Osteocyte (in vitro differentiated cells): ENCODE data around the gene CTAG1A. TPM values are rescaled to one million over a fixed set of nuclear protein-coding genes. Genes with fewer than 3 reads are reported as not detected.
"Not testable (repeated sequence)": the region's sequence is repeated elsewhere in the genome, so short reads cannot be mapped to it uniquely, and the experiment has no call there.

Source experiments
- DNase-seq: peaks from one replicate; pipeline ENCODE4 v3.0.0; 2021; ENCODE audit warnings: mixed read lengths; ENCODE audit not compliant: unreplicated experiment; ENCODE audit errors: extremely low spot score
- H3K27ac Mint-ChIP-seq: one replicate; pipeline ENCODE4 v1.8.0; 2021; ENCODE audit warnings: mild to moderate bottlenecking, mixed read lengths; ENCODE audit not compliant: unreplicated experiment
- H3K27me3 Mint-ChIP-seq: one replicate; pipeline ENCODE4 v1.8.0; 2021; ENCODE audit warnings: mixed read lengths; ENCODE audit not compliant: unreplicated experiment
- H3K36me3 Mint-ChIP-seq: one replicate; pipeline ENCODE4 v1.8.0; 2021; ENCODE audit warnings: mixed read lengths; ENCODE audit not compliant: unreplicated experiment
- H3K4me1 Mint-ChIP-seq: one replicate; pipeline ENCODE4 v1.8.0; 2021; ENCODE audit warnings: mixed read lengths; ENCODE audit not compliant: unreplicated experiment
- H3K4me3 Mint-ChIP-seq: one replicate; pipeline ENCODE4 v1.8.0; 2021; ENCODE audit warnings: mild to moderate bottlenecking, moderate library complexity, mixed read lengths; ENCODE audit not compliant: unreplicated experiment
- H3K9me3 Mint-ChIP-seq: one replicate; pipeline ENCODE4 v1.8.0; 2021; ENCODE audit warnings: mixed read lengths; ENCODE audit not compliant: unreplicated experiment
- total RNA-seq: library from RNA; stranded (reverse); gene quantifications from 2 replicates; pipeline ENCODE4 v1.2.1, GENCODE V29; 2021
- TF ChIP-seq, protein P1 (sequence below): fragments of 200-600 bp; sonication (generic); IDR thresholded peaks from 2 replicates; pipeline ENCODE4 v1.5.0; 2021; ENCODE audit warnings: antibody characterized with exemption, mild to moderate bottlenecking, moderate library complexity

Gene CTAG1A
- total RNA-seq, 1 donor from 2014 or later = not detected

DNA sequence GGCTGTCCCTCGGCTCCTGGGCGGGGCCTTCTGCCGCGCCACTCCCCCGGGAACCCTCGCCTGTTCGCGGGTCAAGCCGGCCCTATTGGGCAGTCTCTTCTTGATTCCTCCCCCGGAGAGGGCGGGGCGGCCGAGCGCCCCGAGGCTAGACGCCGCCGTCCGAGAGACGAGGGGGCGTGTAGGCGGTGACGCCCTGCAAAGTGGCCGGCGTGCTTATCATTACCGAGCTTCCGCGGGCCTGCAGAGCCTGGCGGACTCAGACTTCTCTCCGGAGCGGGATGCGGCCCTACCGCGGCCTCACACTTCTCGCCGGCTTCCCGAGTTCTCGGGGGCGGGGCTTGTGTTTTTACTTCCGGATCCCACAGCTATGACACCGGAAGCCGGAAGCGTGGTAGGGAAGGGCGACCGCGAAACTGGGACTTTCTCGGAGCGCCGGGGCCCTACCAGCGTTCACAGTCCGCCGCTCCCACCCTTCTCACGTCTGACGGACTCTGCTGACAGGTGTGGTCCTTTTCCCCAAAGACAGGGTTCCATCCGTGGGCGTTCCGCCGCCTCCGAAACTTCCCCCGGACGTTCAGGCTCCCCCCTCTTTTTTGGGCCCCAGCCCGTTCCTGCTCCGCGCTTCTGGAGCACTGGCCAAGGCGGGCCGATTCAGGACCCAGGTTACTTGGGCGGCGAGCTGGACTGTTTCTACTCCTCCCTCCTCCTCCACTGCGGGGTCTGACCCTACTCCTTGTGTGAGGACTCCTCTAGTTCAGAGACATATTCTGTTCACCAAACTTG, 37.5 kb upstream of the CTAG1A start, which contains the start of gene IKBKG:
IKBKG (plus strand) TSS at position 376 of the 783 bp plus-strand sequence. CDS start 4,383 bp downstream, outside the sequence.
- Mint-ChIP-seq H3K36me3 (peaks cover 6% of the 10 kb centered on the region), H3K27me3 (no peaks in the 10 kb centered on the region), H3K4me3 (peak within 1 kb of the TSS; percentile 84), H3K27ac (peak within 1 kb of the TSS; percentile 93), H3K9me3 (peaks cover 3% of the 10 kb centered on the region), H3K4me1 (peaks cover 30% of the 10 kb centered on the region)
- TF ChIP-seq, protein P1, sequence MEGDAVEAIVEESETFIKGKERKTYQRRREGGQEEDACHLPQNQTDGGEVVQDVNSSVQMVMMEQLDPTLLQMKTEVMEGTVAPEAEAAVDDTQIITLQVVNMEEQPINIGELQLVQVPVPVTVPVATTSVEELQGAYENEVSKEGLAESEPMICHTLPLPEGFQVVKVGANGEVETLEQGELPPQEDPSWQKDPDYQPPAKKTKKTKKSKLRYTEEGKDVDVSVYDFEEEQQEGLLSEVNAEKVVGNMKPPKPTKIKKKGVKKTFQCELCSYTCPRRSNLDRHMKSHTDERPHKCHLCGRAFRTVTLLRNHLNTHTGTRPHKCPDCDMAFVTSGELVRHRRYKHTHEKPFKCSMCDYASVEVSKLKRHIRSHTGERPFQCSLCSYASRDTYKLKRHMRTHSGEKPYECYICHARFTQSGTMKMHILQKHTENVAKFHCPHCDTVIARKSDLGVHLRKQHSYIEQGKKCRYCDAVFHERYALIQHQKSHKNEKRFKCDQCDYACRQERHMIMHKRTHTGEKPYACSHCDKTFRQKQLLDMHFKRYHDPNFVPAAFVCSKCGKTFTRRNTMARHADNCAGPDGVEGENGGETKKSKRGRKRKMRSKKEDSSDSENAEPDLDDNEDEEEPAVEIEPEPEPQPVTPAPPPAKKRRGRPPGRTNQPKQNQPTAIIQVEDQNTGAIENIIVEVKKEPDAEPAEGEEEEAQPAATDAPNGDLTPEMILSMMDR = no peak
- peak; percentile 97 for DNase-seq

DNA sequence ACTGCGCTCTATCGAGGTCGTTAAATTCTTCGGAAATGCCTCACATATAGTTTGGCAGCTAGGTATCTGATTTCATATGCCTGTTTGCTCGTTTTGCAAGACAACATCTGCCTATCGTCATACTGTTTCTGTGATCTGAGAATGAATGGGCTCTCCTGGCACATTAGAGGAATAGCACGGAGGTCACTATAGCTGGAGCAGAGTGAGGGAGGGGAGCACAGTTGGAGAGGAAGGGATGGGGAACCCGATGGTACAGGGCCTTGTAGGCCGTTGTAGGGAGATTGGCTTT, 37.0 kb upstream of the CTAG1A start:
- Mint-ChIP-seq H3K4me1 (peaks cover 24% of the 10 kb centered on the region), H3K36me3 (peaks cover 7% of the 10 kb centered on the region), H3K9me3 (peaks cover 3% of the 10 kb centered on the region), H3K4me3 (peak overlapping the region; percentile 84), H3K27ac (peak overlapping the region; percentile 93), H3K27me3 (no peaks in the 10 kb centered on the region)
- no peak for DNase-seq
- TF ChIP-seq, protein P1 = no peak

DNA sequence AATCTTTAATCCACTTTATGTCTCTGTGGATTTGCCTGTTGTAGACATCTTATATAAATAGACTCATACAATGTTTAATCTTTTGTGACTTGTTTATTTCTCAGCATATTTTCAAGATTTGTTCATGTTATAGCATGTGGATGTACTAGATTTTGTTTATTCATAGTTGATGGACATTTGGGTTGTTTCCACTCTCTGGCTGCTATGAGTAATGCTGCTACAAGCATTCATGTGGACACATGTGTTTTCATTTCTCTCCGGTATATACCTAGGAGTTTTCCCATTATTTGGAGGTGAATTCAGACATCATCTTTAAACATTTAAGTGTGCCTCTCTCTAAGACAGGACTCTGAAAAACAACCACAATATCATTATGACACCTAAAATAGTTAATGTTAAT, 35.2 kb upstream of the CTAG1A start:
- H3K27me3 Mint-ChIP-seq = no peaks in the 10 kb centered on the region
- DNase-seq = no peak
- peaks cover 10% of the 10 kb centered on the region for H3K36me3 Mint-ChIP-seq
- no peak overlapping the region for H3K27ac Mint-ChIP-seq
- peaks cover 20% of the 10 kb centered on the region for H3K4me1 Mint-ChIP-seq
- TF ChIP-seq, protein P1 = no peak
- H3K9me3 Mint-ChIP-seq = peaks cover 3% of the 10 kb centered on the region
- H3K4me3 Mint-ChIP-seq = no peak overlapping the region

DNA sequence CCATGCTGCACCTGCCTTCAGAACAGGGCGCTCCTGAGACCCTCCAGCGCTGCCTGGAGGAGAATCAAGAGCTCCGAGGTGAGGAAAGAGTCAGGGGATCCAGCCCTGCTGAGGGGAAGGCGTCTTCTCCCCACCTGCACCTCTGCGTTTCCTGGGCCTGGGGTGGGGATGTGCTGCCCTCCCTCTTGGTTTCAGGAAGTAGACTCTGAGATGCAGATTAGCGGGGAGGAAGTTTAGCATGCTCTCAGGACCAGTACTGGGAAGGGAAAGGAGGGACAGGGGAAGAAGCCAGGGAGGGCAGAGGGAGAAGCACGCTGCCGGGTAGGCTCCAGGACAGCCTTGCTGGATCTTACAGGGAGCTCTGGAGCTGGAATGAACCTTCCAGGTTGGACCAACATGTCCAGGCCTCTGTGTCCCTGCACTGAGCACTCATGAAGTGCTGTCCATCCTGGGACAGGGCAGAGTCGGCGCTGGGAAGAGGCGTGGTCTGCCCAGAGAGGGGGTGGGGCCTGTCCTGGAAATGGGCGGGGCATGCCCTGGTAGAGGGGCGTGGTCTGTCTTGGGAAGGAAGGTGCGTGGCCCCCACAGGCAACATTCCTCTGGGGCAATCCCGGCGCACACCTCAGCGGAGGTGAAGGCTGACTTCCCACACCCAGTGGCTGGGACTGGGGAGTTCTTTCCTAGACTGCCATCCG, 32.7 kb upstream of the CTAG1A start:
- H3K36me3 Mint-ChIP-seq, H3K27ac Mint-ChIP-seq, H3K9me3 Mint-ChIP-seq, H3K4me3 Mint-ChIP-seq, H3K4me1 Mint-ChIP-seq, DNase-seq, H3K27me3 Mint-ChIP-seq: not testable (repeated sequence)

DNA sequence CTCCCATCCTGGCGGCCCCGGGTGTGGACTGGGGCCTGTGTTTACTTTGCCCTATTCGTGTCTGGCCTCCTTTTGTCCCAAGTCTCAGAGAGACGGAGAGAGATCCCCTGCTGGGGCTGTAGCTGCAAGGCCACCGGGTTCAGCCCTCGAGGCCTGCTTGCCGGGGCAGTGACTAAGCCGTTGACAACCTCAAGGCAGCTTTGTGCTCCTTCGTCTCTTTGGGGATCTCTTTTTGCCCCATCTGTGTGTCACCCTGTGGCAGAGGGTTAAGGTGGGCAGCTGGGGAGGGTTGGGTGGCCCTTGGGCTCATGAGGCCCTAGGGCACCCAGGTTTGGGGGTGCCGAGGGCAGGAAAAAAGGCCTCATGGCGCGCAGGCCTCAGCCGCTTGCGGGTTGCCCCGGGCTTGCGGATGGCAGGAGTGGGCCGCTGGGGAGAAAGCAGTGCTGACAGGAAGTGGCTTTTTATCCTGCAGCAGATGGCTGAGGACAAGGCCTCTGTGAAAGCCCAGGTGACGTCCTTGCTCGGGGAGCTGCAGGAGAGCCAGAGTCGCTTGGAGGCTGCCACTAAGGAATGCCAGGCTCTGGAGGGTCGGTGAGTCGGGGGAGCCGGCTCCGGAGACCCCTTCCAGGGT, 26.8 kb upstream of the CTAG1A start:
- not testable (repeated sequence) for H3K36me3 Mint-ChIP-seq, H3K27me3 Mint-ChIP-seq, H3K9me3 Mint-ChIP-seq, H3K27ac Mint-ChIP-seq, H3K4me3 Mint-ChIP-seq, DNase-seq, H3K4me1 Mint-ChIP-seq

DNA sequence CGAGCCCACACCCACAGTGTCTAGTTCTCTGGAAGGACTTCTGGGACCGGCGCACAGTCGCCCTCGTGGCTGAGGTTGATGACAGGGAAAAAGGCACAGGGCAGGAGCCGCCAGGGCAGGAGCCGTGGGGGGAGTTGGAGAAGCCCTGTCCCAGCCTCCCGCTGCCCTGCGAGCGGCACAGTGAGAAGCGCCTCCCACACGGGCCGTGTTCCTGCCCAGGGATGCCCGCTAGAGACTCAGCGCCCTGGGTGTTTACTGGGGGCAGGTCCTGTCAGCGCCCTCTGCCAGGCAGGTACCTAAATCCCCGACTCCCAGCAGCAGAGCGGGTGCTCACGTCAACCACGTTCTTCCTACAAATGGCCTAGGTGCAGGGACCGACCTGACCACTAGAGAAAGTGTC, 26.0 kb upstream of the CTAG1A start:
- not testable (repeated sequence) for H3K27ac Mint-ChIP-seq, H3K36me3 Mint-ChIP-seq, H3K27me3 Mint-ChIP-seq, H3K4me1 Mint-ChIP-seq, H3K4me3 Mint-ChIP-seq, DNase-seq, H3K9me3 Mint-ChIP-seq

DNA sequence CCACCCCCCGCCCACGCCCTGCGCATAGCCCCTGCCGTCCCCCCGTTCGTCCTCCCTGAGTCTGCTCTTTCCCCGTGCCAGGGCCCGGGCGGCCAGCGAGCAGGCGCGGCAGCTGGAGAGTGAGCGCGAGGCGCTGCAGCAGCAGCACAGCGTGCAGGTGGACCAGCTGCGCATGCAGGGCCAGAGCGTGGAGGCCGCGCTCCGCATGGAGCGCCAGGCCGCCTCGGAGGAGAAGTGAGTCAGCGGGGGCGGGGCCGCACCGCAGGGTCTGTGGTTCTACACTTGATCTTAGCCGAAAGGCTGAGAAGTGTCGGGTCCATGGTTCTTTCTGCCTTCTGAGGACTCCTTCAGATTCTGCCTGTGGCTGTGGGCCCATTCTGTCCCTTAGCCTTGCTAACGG, 24.6 kb upstream of the CTAG1A start:
- H3K4me3 Mint-ChIP-seq, H3K36me3 Mint-ChIP-seq, H3K9me3 Mint-ChIP-seq, DNase-seq, H3K27ac Mint-ChIP-seq, H3K27me3 Mint-ChIP-seq, H3K4me1 Mint-ChIP-seq: not testable (repeated sequence)

DNA sequence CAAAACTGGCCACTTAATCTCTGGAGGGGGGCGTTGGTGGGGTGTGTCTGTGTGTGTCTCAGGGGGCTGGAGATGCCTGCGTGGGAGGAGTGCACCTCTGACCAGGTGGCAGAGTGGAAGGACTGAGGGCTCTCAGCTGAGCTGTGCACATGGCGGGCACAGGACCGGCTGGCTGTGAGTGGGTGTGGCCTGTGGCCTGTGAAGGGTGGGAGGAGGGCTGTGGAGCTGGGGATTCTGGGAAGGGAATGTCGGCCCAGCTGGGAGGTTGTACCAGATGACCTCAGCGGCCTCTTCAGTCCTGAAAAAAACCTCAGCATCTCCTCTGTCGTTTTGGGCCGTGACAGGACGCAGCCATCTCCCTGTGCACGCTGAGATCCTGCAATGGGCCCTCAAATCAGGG, 22.6 kb upstream of the CTAG1A start:
- not testable (repeated sequence) for H3K4me3 Mint-ChIP-seq, H3K9me3 Mint-ChIP-seq, DNase-seq, H3K27ac Mint-ChIP-seq, H3K4me1 Mint-ChIP-seq, H3K36me3 Mint-ChIP-seq, H3K27me3 Mint-ChIP-seq

DNA sequence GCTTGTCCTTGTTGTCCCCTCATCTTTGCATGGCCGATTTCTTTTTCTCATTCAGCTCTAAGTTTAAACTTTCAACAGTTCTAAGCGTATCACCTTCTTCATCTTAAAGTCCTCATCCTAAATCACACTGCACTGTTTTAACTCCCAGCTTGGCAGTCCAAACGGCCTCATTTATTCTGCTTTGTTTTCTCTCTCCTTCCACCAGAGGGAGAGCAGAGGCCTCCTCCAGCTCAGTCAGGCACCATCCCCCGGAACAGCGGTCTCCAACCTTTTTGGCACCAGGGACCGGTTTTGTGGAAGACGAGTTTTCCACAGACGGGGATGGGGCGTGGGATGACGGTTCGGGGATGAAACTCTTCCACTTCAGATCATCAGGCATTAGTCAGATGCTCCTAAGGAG, 14.6 kb upstream of the CTAG1A start:
- H3K9me3 Mint-ChIP-seq, H3K27ac Mint-ChIP-seq, H3K4me3 Mint-ChIP-seq, H3K36me3 Mint-ChIP-seq, H3K4me1 Mint-ChIP-seq, DNase-seq, H3K27me3 Mint-ChIP-seq: not testable (repeated sequence)
